CD8-positive, alpha-beta memory T cell (primary cell): Measurements from ENCODE around the gene AHI1. TPM values are rescaled to one million over a fixed set of nuclear protein-coding genes. Genes with fewer than 3 reads are reported as not detected.

Experiments used
- CTCF ChIA-PET: fragments of 350-600 bp; sonication (Branson Sonifier 250); formaldehyde crosslinking; loops from one replicate; lab custom pipeline; 2021; ENCODE audit warnings: antibody characterized with exemption; lab: Charles Lee
- POLR2A ChIA-PET: fragments of 350-600 bp; sonication (Branson Sonifier 250); formaldehyde crosslinking; loops from one replicate; lab custom pipeline; 2021; ENCODE audit warnings: antibody characterized with exemption; lab: Charles Lee
- DNase-seq, 5 donors: peaks; one replicate each; pipeline versions ENCODE4 v3.0.0 to v3.0.0-alpha.2; 2020 to 2022; ENCODE audit warnings: mixed read lengths in 1 of 5
- H3K27ac ChIP-seq: one replicate; pipeline ENCODE4 v1.7.0; 2013; ENCODE audit warnings: low read depth, mild to moderate bottlenecking, low read length, moderate library complexity
- H3K27me3 ChIP-seq: 2 replicates; pipeline ENCODE4 v1.7.0; 2013; ENCODE audit warnings: low read length, mild to moderate bottlenecking; ENCODE audit not compliant: insufficient read depth, poor library complexity, severe bottlenecking
- H3K36me3 ChIP-seq: 2 replicates; pipeline ENCODE4 v1.7.0; 2013; ENCODE audit warnings: mild to moderate bottlenecking, low read length, moderate library complexity; ENCODE audit not compliant: insufficient read depth
- H3K4me1 ChIP-seq: 2 replicates; pipeline ENCODE4 v1.7.0; 2013; ENCODE audit warnings: mild to moderate bottlenecking, low read length, moderate library complexity; ENCODE audit not compliant: insufficient read depth
- H3K4me3 ChIP-seq: 2 replicates; pipeline ENCODE4 v1.7.0; 2013; ENCODE audit warnings: mild to moderate bottlenecking, low read length
- H3K9me3 ChIP-seq: 2 replicates; pipeline ENCODE4 v1.7.0; 2013; ENCODE audit warnings: mild to moderate bottlenecking, low read length
- H3K27ac Mint-ChIP-seq, 8 donors: one replicate each; pipeline ENCODE4 v1.8.0; 2020 to 2021; ENCODE audit warnings: mixed read lengths in 8 of 8, mild to moderate bottlenecking in 6 of 8, inconsistent platforms in 3 of 8, moderate library complexity in 3 of 8
- H3K27me3 Mint-ChIP-seq, 2 donors: one replicate each; pipeline ENCODE4 v1.8.0; 2020 to 2021; ENCODE audit warnings: mixed read lengths in 2 of 2, mild to moderate bottlenecking in 1 of 2, moderate library complexity in 1 of 2
- H3K36me3 Mint-ChIP-seq, 3 donors: one replicate each; pipeline ENCODE4 v1.8.0; 2020 to 2021; ENCODE audit warnings: mixed read lengths in 3 of 3, inconsistent platforms in 1 of 3, mild to moderate bottlenecking in 1 of 3
- H3K4me1 Mint-ChIP-seq, 3 donors: one replicate each; pipeline ENCODE4 v1.8.0; 2020 to 2021; ENCODE audit warnings: mixed read lengths in 3 of 3, inconsistent platforms in 1 of 3, mild to moderate bottlenecking in 1 of 3
- H3K4me3 Mint-ChIP-seq, 7 donors: one replicate each; pipeline ENCODE4 v1.8.0; 2020 to 2021; ENCODE audit warnings: mixed read lengths in 7 of 7, mild to moderate bottlenecking in 6 of 7, moderate library complexity in 4 of 7, inconsistent platforms in 2 of 7
- H3K9me3 Mint-ChIP-seq, 5 donors: one replicate each; pipeline ENCODE4 v1.8.0; 2020 to 2022; ENCODE audit warnings: mixed read lengths in 5 of 5, mild to moderate bottlenecking in 3 of 5, moderate library complexity in 2 of 5, inconsistent platforms in 1 of 5
- polyA plus RNA-seq: library from polyadenylated mRNA; unstranded; fragments of 300-500 nt; fragmentation: Illumina TruSeq; gene quantifications from one replicate; pipeline ENCODE4 v1.2.3, GENCODE V29; 2021
- total RNA-seq, 2 experiments: library from RNA; stranded (reverse); gene quantifications; one replicate each; pipeline ENCODE4 v1.2.3, GENCODE V29; 2021

Gene AHI1
- total and polyA plus RNA-seq, 3 experiments from 2014 or later: 3.6 to 41.2 (median 41.1) TPM

GRCh38 chr6:135319819-135320218 is 177.7 kb downstream of the AHI1 start:
- Histone ChIP-seq H3K4me1 (no peaks in the 10 kb centered on the region), H3K4me3 (no peak overlapping the region), H3K27me3 (no peaks in the 10 kb centered on the region), H3K36me3 (no peaks in the 10 kb centered on the region), H3K9me3 (no peaks in the 10 kb centered on the region), H3K27ac (peak overlapping the region; percentile 21)
- no peak for DNase-seq
- peaks cover 0 to 1% (median 0%) of the 10 kb centered on the region in 5 donors for H3K9me3 Mint-ChIP-seq
- H3K27me3 Mint-ChIP-seq: no peaks in the 10 kb centered on the region
- H3K27ac Mint-ChIP-seq: peak overlapping the region in 1 of 8 donors; percentile 2
- CTCF ChIA-PET: no interaction called here
- peaks cover 8 to 10% (median 8%) of the 10 kb centered on the region in 3 donors for H3K4me1 Mint-ChIP-seq
- H3K36me3 Mint-ChIP-seq: peaks cover 0 to 1% (median 1%) of the 10 kb centered on the region in 3 donors
- H3K4me3 Mint-ChIP-seq: no peak overlapping the region
- POLR2A ChIA-PET: no interaction called here

DNA sequence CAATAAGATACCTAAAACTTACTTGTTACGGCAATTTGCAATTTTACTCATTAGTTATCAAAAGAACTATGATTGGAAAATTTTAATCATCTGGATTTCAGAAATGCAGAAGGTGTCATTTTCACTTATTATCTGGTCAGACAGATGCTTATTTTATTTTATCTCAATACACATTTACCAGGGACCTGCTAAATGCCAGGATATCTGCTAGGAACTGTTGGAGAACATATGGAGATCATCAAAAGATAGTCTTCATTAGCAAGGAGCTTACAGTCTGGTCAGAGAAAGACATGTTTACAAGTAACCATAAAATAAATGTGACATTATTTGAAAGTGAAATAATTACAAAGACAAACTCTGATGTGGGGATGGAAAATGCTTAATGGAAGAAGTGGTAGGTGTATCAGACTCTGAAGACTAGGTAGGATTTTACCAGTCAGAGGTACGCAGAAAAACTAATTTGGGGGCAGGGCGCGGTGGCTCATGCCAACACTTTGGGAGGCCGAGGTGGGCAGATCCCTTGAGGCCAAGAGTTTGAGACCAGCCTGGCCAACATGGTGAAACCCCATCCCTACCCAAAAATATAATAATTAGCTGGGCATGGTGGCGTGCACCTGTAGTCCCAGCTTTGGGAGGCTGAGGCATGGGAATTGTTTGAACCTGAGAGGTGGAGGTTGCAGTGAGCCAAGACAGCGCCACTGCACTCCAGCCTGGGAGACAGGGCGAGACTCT is 178.6 kb downstream of the AHI1 start:
- CTCF ChIA-PET: no interaction called here
- no peaks in the 10 kb centered on the region for H3K27me3 ChIP-seq
- no peaks in the 10 kb centered on the region for H3K9me3 ChIP-seq
- Mint-ChIP-seq H3K27ac (no peak overlapping the region), H3K4me3 (no peak overlapping the region), H3K27me3 (no peaks in the 10 kb centered on the region), H3K4me1 (peaks cover 8 to 10% (median 8%) of the 10 kb centered on the region in 3 donors), H3K36me3 (peaks cover 0 to 1% (median 1%) of the 10 kb centered on the region in 3 donors), H3K9me3 (peaks cover 0 to 1% (median 0%) of the 10 kb centered on the region in 5 donors)
- no peaks in the 10 kb centered on the region for H3K36me3 ChIP-seq
- H3K4me3 ChIP-seq: no peak overlapping the region
- POLR2A ChIA-PET: no interaction called here
- DNase-seq: no peak
- H3K27ac ChIP-seq: no peak overlapping the region
- no peaks in the 10 kb centered on the region for H3K4me1 ChIP-seq

DNA sequence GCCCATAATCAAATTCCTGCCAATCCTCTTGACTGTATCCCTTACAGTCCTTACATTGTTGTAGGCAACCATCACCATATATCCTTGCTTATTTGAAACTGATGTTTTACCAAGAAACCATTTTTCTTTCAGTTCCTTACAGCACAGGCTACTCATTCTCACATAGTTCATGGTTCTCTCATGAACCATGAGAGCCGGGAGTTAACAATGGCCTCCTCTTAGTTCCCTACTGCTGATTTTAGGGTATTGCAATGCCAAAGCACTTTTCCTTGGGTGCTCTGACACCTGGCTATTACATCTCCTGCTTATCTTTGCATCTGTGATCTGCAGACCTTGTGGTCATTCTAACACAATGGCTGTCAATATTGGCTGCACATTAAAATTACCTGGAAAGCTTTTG is 183.0 kb downstream of the AHI1 start:
- no peak overlapping the region for H3K27ac ChIP-seq

DNA sequence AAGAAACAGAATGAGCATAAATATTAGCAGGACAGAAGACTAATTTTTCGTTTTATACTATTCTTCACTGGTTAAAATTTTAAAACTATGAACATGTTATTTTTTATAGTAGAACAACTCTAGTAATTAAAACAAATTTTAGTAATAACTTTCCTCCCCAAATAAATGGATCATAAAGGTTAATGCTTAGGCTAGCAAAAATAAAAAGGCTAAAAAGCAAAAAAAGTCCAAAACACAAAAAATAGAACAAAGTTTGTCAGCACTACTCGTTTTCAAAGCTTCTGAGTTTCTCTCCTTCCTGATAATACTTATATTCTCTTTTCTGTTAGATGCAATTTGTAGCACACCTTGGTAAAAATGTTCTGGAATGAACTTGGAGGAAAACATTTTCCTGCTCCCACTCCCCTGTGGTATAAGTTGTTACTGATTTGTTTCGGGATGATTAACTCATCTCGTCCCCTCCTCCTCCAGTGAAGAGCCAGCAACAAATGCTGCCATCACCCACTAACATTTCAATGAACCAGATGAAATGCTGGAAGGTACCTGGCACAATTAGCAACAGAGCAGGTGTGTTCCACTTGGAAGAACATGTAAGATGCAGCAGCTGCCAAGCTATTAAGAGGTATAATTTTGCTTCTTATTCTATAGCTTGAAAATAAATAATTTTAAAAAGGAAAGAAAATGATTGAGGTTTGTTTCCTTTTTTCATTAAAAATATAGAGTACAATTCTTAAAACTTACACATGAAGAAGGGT is 185.9 kb downstream of the AHI1 start:
- CTCF ChIA-PET: no interaction called here
- H3K9me3 Mint-ChIP-seq: no peaks in the 10 kb centered on the region
- Histone ChIP-seq H3K27me3 (no peaks in the 10 kb centered on the region), H3K4me1 (no peaks in the 10 kb centered on the region), H3K4me3 (no peak overlapping the region), H3K9me3 (no peaks in the 10 kb centered on the region), H3K36me3 (no peaks in the 10 kb centered on the region), H3K27ac (no peak overlapping the region)
- H3K36me3 Mint-ChIP-seq: peaks cover 0 to 7% (median 2%) of the 10 kb centered on the region in 3 donors
- no peak for DNase-seq
- H3K27me3 Mint-ChIP-seq: no peaks in the 10 kb centered on the region
- H3K4me1 Mint-ChIP-seq: no peaks in the 10 kb centered on the region
- H3K4me3 Mint-ChIP-seq: no peak overlapping the region
- POLR2A ChIA-PET: no interaction called here
- no peak overlapping the region for H3K27ac Mint-ChIP-seq

More for the DNA sequence above, 183.0 kb downstream of the AHI1 start:
- Mint-ChIP-seq H3K36me3 (peaks cover 0 to 3% (median 3%) of the 10 kb centered on the region in 3 donors), H3K4me1 (no peaks in the 10 kb centered on the region), H3K27ac (no peak overlapping the region), H3K4me3 (no peak overlapping the region), H3K27me3 (no peaks in the 10 kb centered on the region), H3K9me3 (no peaks in the 10 kb centered on the region)
- H3K36me3 ChIP-seq: no peaks in the 10 kb centered on the region
- DNase-seq: no peak
- POLR2A ChIA-PET: no interaction called here
- H3K4me1 ChIP-seq: no peaks in the 10 kb centered on the region
- no peaks in the 10 kb centered on the region for H3K27me3 ChIP-seq
- H3K9me3 ChIP-seq: no peaks in the 10 kb centered on the region
- H3K4me3 ChIP-seq: no peak overlapping the region
- CTCF ChIA-PET: no interaction called here

GRCh38 chr6:135310291-135310690 is 187.2 kb downstream of the AHI1 start:
- no peak overlapping the region for H3K4me3 Mint-ChIP-seq
- ChIA-PET CTCF (no interaction called here), POLR2A (no interaction called here)
- no peak overlapping the region for H3K27ac Mint-ChIP-seq
- Histone ChIP-seq H3K36me3 (no peaks in the 10 kb centered on the region), H3K4me1 (no peaks in the 10 kb centered on the region), H3K4me3 (no peak overlapping the region), H3K27me3 (no peaks in the 10 kb centered on the region), H3K9me3 (no peaks in the 10 kb centered on the region), H3K27ac (no peak overlapping the region)
- no peaks in the 10 kb centered on the region for H3K9me3 Mint-ChIP-seq
- no peaks in the 10 kb centered on the region for H3K4me1 Mint-ChIP-seq
- peaks cover 0 to 7% (median 2%) of the 10 kb centered on the region in 3 donors for H3K36me3 Mint-ChIP-seq
- no peak for DNase-seq
- no peaks in the 10 kb centered on the region for H3K27me3 Mint-ChIP-seq

GRCh38 chr6:135306740-135307420 is 190.7 kb downstream of the AHI1 start:
- H3K4me3 ChIP-seq: no peak overlapping the region
- no peaks in the 10 kb centered on the region for H3K27me3 ChIP-seq
- CTCF ChIA-PET: no interaction called here
- Mint-ChIP-seq H3K27ac (no peak overlapping the region), H3K4me1 (no peaks in the 10 kb centered on the region), H3K9me3 (peaks cover 0 to 9% (median 0%) of the 10 kb centered on the region in 5 donors), H3K36me3 (peaks cover 3 to 17% (median 10%) of the 10 kb centered on the region in 3 donors), H3K4me3 (no peak overlapping the region), H3K27me3 (no peaks in the 10 kb centered on the region)
- no peaks in the 10 kb centered on the region for H3K9me3 ChIP-seq
- no peaks in the 10 kb centered on the region for H3K4me1 ChIP-seq
- DNase-seq: no peak
- no peaks in the 10 kb centered on the region for H3K36me3 ChIP-seq
- no peak overlapping the region for H3K27ac ChIP-seq
- POLR2A ChIA-PET: no interaction called here

- H3K4me3 Mint-ChIP-seq: no peak overlapping the region
- H3K27me3 Mint-ChIP-seq: no peaks in the 10 kb centered on the region
- Histone ChIP-seq H3K4me3 (no peak overlapping the region), H3K27me3 (no peaks in the 10 kb centered on the region), H3K27ac (no peak overlapping the region), H3K4me1 (no peaks in the 10 kb centered on the region), H3K9me3 (no peaks in the 10 kb centered on the region), H3K36me3 (no peaks in the 10 kb centered on the region)
- ChIA-PET POLR2A (no interaction called here), CTCF (no interaction called here)
- H3K9me3 Mint-ChIP-seq: peaks cover 0 to 9% (median 0%) of the 10 kb centered on the region in 5 donors
- H3K36me3 Mint-ChIP-seq: peaks cover 7 to 17% (median 10%) of the 10 kb centered on the region in 3 donors
- DNase-seq: no peak
- H3K4me1 Mint-ChIP-seq: no peaks in the 10 kb centered on the region
- H3K27ac Mint-ChIP-seq: no peak overlapping the region
Measured at GRCh38 chr6:135306166-135306565, 191.4 kb downstream of the AHI1 start.

GRCh38 chr6:135305684-135306083 is 191.9 kb downstream of the AHI1 start:
- CTCF ChIA-PET: no interaction called here
- H3K9me3 Mint-ChIP-seq: peaks cover 0 to 9% (median 0%) of the 10 kb centered on the region in 5 donors
- peaks cover 7 to 17% (median 10%) of the 10 kb centered on the region in 3 donors for H3K36me3 Mint-ChIP-seq

More at GRCh38 chr6:135305684-135306083, 191.9 kb downstream of the AHI1 start:
- H3K27me3 ChIP-seq: no peaks in the 10 kb centered on the region
- H3K4me3 ChIP-seq: no peak overlapping the region
- H3K27ac ChIP-seq: no peak overlapping the region
- H3K36me3 ChIP-seq: no peaks in the 10 kb centered on the region
- no peak overlapping the region for H3K4me3 Mint-ChIP-seq
- H3K27me3 Mint-ChIP-seq: no peaks in the 10 kb centered on the region
- no peaks in the 10 kb centered on the region for H3K4me1 ChIP-seq
- POLR2A ChIA-PET: no interaction called here
- DNase-seq: no peak
- H3K27ac Mint-ChIP-seq: no peak overlapping the region
- H3K9me3 ChIP-seq: no peaks in the 10 kb centered on the region
- H3K4me1 Mint-ChIP-seq: no peaks in the 10 kb centered on the region
